ENCODE data around the gene EVI2A.

GRCh38 chr17:31299624-31300023 is 21.8 kb downstream of the EVI2A start:
- TF ChIP-seq POLR2A (IDR thresholded peaks at IDR 0.05) (no peak), CTCF (IDR thresholded peaks at IDR 0.05) (no peak)

Measured in adrenal gland (tissue), 5 donors.